ENCODE results near the gene UGT2B7. TPM values are rescaled to one million over a fixed set of nuclear protein-coding genes. Genes with fewer than 3 reads are reported as not detected.

The UGT2B7 gene
- total and polyA plus RNA-seq, 9 donors, result 0.41 to 28.1 (median 4.8) TPM; not detected in 4

- H3K4me1 ChIP-seq (ENCODE audit: insufficient read depth), result no peaks in the 10 kb centered on the region
- intact Hi-C loops (cut with DNase I), result no loop called here
- no peak for DNase-seq
- no peaks in the 10 kb centered on the region for H3K36me3 ChIP-seq
- H3K27me3 ChIP-seq, result no peaks in the 10 kb centered on the region
- H3K27ac ChIP-seq, result no peak overlapping the region
- 74 to 81% (median 79%) methylated on average over 7 of the region's 7 CpGs for WGBS, 3 donors
- no peak overlapping the region for H3K4me3 ChIP-seq
- H3K9me3 ChIP-seq, result no peaks in the 10 kb centered on the region
- TF ChIP-seq EP300 (IDR thresholded peaks at IDR 0.05) (no peak), CTCF (IDR thresholded peaks at IDR 0.05) (no peak), POLR2A (IDR thresholded peaks at IDR 0.05) (no peak)
Observed at GRCh38 chr4:69054578-69055200, 41.6 kb upstream of the UGT2B7 start.

GRCh38 chr4:69056150-69056549, 40.1 kb upstream of the UGT2B7 start:
- WGBS, 3 donors, result 90 to 96% (median 95%) methylated on average over 6 of the region's 6 CpGs
- Histone ChIP-seq H3K9me3 (no peaks in the 10 kb centered on the region), H3K36me3 (no peaks in the 10 kb centered on the region), H3K4me1 (ENCODE audit: insufficient read depth) (no peaks in the 10 kb centered on the region), H3K27ac (no peak overlapping the region), H3K27me3 (no peaks in the 10 kb centered on the region), H3K4me3 (no peak overlapping the region)
- no peak for DNase-seq
- TF ChIP-seq EP300 (IDR thresholded peaks at IDR 0.05) (no peak), POLR2A (IDR thresholded peaks at IDR 0.05) (no peak), CTCF (IDR thresholded peaks at IDR 0.05) (no peak)
- intact Hi-C loops (cut with DNase I), result no loop called here

GRCh38 chr4:69056921-69057550, 39.2 kb upstream of the UGT2B7 start:
- TF ChIP-seq POLR2A (IDR thresholded peaks at IDR 0.05) (no peak), CTCF (IDR thresholded peaks at IDR 0.05) (no peak), EP300 (IDR thresholded peaks at IDR 0.05) (no peak)
- H3K9me3 ChIP-seq, result no peaks in the 10 kb centered on the region
- H3K4me1 ChIP-seq (ENCODE audit: insufficient read depth), result no peaks in the 10 kb centered on the region
- no peaks in the 10 kb centered on the region for H3K27me3 ChIP-seq
- intact Hi-C loops (cut with DNase I), result no loop called here
- no peak overlapping the region for H3K4me3 ChIP-seq
- no peaks in the 10 kb centered on the region for H3K36me3 ChIP-seq
- DNase-seq, result no peak
- H3K27ac ChIP-seq, result no peak overlapping the region
- WGBS, 3 donors, result 63 to 69% (median 65%) methylated on average over 4 of the region's 4 CpGs

- WGBS, 3 donors, result 12 to 27% (median 19%) methylated on average over 5 of the region's 5 CpGs
- Histone ChIP-seq H3K27ac (no peak overlapping the region), H3K9me3 (no peaks in the 10 kb centered on the region), H3K4me3 (no peak overlapping the region), H3K4me1 (ENCODE audit: insufficient read depth) (no peaks in the 10 kb centered on the region), H3K27me3 (no peaks in the 10 kb centered on the region), H3K36me3 (no peaks in the 10 kb centered on the region)
- DNase-seq, result no peak
- no peak for TF ChIP-seq POLR2A (IDR thresholded peaks at IDR 0.05)
- no peak for TF ChIP-seq CTCF (IDR thresholded peaks at IDR 0.05)
- no peak for TF ChIP-seq EP300 (IDR thresholded peaks at IDR 0.05)
- intact Hi-C loops (cut with DNase I), result no loop called here
Observed at GRCh38 chr4:69057620-69058409, 38.5 kb upstream of the UGT2B7 start.

All from ovary (tissue), 9 donors.